ENCODE data around the gene EPN2.
A peak's percentile ranks its signal among the peaks of the same experiment; 100 is the strongest.

The EPN2 gene

GRCh38 chr17:19369107-19369778, 132.1 kb downstream of the EPN2 start:
- no peak for DNase-seq

DNA sequence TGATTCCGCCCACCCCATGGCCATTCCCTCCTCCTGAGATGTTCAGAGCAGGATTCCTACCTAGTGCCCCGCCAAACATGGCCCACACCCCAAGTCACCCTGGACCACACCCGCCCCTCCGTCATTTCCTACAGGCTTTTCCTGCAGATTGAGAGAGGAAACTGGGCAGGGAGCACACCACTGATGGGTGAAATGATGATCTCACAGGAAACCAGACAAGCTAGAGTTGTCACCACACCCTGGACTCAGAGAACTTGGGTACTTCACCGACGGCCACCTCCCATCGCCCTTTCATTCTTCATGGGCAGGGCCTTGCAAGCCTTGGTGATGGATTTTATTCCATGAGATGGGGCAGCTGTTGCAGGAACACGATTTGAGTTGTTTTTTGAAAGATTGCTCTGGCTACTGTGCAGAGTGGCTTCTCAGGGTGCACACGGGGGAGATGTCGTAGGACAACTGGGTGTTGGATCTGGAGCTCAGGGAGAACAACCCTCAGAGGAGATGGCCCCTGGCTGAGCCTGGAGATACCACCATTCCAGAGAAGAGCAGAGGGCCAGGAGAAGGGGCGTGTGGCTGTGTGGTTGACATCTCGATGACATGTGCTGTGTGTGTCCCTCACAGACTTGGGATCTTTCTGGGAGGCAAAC, 132.8 kb downstream of the EPN2 start:
- DNase-seq = no peak

DNA sequence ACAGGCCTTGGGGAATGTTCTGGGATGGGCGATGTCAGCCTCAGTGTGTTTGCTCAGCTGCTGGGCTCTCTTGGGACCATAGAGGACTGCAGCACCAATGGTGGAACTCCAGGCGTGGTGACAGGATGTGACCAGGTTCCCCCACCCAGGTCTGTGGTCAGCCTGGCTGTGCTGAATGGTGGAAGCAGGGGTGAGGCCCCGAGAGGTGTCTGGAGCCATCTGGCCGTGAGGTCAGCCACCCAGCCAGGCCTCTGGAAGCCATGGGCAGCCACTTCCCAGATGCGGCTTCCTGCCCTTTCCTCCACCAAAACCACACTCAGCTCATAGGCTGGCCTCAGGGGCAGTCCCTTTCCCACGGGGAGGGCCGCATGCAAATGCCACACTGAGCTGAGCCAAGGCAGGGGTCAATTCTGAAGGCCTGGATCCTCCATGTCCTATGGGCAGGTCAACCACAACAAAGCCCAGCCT, 133.4 kb downstream of the EPN2 start:
- peak; percentile 33 for DNase-seq

DNA sequence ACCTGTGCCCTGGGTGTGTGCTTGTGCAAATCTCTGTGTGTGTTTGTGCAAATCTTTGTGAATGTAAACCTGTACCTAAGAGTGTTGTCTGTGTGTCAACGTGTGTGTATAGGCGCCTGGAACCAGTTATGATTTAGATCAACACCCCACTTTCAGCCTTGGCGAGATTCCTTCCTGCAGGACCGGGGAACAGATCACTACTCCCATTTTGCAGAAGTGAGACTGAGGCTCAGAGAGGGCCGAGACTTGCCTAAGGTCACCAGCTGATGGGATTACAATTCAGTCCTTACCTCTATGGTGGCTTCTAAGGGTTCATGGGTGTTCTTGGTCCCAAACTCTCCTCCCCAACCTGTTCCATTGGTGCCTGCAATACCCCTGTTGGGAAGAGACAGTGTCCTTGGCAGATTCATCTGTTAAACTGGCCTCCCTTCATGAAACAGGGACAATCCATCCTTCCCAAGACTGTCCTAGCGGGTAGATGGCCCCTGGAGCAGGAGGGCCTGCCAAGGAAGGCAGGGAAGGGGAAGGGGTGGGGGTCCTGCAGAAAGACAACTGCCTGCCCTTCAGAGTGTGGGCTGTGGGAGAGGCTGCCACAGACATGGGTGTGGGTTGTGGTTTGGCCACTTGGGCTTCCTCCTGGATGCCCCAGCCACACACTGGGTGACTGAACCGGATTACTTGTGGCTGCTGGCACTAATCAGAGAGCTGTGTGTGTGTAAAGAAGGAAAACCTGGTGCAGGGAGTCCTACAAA, 134.3 kb downstream of the EPN2 start:
- DNase-seq = peak; percentile 20

DNA sequence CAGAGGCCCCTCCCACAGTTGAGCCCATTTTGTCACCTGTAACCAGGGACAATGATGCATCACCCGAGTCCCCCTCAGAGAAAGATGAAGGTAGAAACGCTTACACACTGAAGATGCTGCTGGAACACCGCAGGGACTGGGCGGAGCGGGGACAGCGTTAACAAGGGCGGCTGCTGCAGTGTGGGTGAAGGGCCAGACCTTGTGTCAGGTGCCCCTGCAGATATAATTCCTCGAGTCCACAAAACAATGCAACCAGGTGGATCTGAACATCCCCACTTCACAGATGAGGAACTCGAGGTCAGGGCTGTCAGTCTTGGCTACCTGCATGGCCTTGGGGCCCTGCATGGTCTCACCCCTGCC, 134.8 kb downstream of the EPN2 start:
- peak; percentile 21 for DNase-seq

- peak; percentile 16 for DNase-seq
These were observed 135.3 kb downstream of the EPN2 start for GRCh38 chr17:19372439-19372838.

- peak; percentile 20 for DNase-seq
These were observed 135.8 kb downstream of the EPN2 start for GRCh38 chr17:19372866-19373504.

DNA sequence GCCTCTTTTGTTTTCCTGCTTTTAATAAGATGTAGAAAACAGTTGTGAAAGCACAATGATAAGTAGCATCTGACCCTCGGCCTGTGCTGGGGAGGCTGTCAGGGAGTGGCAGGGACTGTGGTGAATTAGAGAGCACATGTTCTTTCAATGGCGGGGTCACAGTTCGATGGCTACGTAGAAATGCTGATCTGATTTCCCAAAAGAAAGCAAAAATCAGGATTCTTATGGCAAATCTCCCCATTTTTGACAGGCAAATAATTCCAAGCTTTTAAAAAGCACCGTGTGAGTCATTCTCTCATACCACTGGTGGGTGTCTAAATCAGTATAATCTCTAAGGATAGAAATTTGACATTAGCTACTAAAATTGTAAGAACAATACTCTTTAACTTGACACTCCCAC, 137.0 kb downstream of the EPN2 start:
- peak; percentile 20 for DNase-seq

- DNase-seq = no peak
These were observed 138.6 kb downstream of the EPN2 start for GRCh38 chr17:19375732-19376131.

DNA sequence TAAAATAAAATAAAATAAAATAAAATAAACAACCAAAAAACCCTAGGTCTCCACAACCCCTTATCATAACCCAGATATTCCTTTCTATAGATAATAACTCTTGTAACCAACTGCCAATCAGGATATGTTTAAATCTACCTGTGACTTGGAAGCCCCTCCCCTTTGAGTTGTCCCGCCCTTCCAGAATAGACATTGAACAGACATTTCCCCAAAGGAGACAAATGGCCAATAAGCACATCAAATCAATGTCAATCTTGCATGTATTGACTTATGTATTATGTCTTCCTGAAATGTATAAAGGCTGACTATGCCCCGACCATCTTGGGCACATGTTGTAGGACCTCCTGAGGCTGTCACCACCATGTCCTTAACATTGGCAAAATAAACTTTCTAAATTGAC, 139.6 kb downstream of the EPN2 start:
- DNase-seq = peak; percentile 22

GRCh38 chr17:19377602-19378415, 140.6 kb downstream of the EPN2 start:
- peak; percentile 95 for DNase-seq

DNA sequence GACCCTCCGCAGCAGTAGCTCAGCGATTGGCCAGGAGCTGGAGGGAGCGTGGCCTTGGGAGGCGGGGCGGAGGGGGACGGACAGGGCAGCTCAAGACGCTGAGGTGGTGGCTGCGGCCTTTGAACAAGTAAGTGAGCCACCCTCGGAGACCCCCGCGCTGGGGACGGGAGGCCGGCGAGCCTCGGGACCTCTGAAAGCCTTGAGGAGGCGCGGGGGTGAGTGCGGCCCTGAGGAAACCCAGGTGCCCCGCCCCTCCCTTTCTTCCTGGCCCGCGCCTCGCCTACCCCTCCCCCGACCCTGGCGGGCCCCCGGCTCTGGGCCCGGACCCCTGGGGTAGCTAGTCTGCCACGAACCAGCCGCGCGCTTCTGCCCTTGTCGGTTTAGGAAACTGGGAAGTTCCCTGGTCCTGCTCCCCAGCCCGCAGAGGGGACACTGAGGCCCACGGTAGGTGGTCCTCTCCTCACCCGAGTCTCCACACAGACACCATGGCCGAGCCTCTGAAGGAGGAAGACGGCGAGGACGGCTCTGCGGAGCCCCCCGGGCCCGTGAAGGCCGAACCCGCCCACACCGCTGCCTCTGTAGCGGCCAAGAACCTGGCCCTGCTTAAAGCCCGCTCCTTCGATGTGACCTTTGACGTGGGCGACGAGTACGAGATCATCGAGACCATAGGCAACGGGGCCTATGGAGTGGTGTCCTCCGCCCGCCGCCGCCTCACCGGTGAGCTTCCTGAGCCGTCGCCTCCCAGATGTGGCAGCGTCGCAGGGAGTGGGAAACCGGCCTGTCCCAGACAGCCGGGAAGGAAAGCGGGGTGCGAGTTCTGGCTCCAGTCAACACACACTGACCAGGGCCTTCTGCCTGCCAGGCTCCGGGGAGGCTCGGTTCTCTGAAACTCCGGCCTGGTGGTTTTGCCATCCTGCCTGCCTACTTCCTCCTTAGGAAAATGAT, 141.5 kb downstream of the EPN2 start, which contains the start of gene MAPK7:
Gene MAPK7 (plus strand): TSS at position 83 of the 945 bp plus-strand sequence. CDS start 403 bp downstream, at position 486.
- no peak for DNase-seq

- peak; percentile 22 for DNase-seq
These were observed 142.3 kb downstream of the EPN2 start for GRCh38 chr17:19379361-19380065.

GRCh38 chr17:19380481-19381301, 143.5 kb downstream of the EPN2 start:
- DNase-seq = peak; percentile 19

GRCh38 chr17:19381361-19381740, 144.2 kb downstream of the EPN2 start:
- no peak for DNase-seq

DNA sequence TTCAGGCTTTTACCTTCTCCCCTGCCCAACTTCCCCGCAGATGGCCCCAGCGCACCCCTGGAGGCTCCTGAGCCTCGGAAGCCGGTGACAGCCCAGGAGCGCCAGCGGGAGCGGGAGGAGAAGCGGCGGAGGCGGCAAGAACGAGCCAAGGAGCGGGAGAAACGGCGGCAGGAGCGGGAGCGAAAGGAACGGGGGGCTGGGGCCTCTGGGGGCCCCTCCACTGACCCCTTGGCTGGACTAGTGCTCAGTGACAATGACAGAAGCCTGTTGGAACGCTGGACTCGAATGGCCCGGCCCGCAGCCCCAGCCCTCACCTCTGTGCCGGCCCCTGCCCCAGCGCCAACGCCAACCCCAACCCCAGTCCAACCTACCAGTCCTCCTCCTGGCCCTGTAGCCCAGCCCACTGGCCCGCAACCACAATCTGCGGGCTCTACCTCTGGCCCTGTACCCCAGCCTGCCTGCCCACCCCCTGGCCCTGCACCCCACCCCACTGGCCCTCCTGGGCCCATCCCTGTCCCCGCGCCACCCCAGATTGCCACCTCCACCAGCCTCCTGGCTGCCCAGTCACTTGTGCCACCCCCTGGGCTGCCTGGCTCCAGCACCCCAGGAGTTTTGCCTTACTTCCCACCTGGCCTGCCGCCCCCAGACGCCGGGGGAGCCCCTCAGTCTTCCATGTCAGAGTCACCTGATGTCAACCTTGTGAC, 144.7 kb downstream of the EPN2 start:
- peak; percentile 10 for DNase-seq

GRCh38 chr17:19382531-19383444, 145.6 kb downstream of the EPN2 start:
- DNase-seq = peak; percentile 19

All from stimulated activated CD8-positive, alpha-beta memory T cell treated with anti-CD3 and anti-CD28 coated beads, Interleukin-4, amount 100 ng/mL, for 48 hours (primary cell).